GM18907 (cell line): Measurements from ENCODE around the gene CCT8.

ENCODE experiments used
- ATAC-seq: cut with Tn5 transposase; IDR thresholded peaks from one replicate; pipeline ENCODE4 v1.9.1; 2021; ENCODE audit warnings: mild to moderate bottlenecking, moderate library complexity; ENCODE audit not compliant: unreplicated experiment

CCT8 gene, protein sequence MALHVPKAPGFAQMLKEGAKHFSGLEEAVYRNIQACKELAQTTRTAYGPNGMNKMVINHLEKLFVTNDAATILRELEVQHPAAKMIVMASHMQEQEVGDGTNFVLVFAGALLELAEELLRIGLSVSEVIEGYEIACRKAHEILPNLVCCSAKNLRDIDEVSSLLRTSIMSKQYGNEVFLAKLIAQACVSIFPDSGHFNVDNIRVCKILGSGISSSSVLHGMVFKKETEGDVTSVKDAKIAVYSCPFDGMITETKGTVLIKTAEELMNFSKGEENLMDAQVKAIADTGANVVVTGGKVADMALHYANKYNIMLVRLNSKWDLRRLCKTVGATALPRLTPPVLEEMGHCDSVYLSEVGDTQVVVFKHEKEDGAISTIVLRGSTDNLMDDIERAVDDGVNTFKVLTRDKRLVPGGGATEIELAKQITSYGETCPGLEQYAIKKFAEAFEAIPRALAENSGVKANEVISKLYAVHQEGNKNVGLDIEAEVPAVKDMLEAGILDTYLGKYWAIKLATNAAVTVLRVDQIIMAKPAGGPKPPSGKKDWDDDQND

GRCh38 chr21:29073222-29074006 lies at the start of gene CCT8:
CCT8 (minus strand) TSS chr21:29073648; CDS start chr21:29073590, 58 bp downstream.
- peak; percentile 93 for ATAC-seq

GRCh38 chr21:29121759-29122158 lies 48.3 kb upstream of the CCT8 start:
- ATAC-seq: peak; percentile 73

- no peak for ATAC-seq
These were observed 44.0 kb upstream of the CCT8 start for GRCh38 chr21:29117372-29117955.

GRCh38 chr21:29115899-29116298 lies 42.5 kb upstream of the CCT8 start:
- no peak for ATAC-seq

GRCh38 chr21:29114765-29115500 lies 41.5 kb upstream of the CCT8 start:
- no peak for ATAC-seq

- no peak for ATAC-seq
These were observed 31.8 kb upstream of the CCT8 start for GRCh38 chr21:29105218-29105617.

GRCh38 chr21:29104239-29104708 lies 30.8 kb upstream of the CCT8 start:
- ATAC-seq: peak; percentile 77

DNA sequence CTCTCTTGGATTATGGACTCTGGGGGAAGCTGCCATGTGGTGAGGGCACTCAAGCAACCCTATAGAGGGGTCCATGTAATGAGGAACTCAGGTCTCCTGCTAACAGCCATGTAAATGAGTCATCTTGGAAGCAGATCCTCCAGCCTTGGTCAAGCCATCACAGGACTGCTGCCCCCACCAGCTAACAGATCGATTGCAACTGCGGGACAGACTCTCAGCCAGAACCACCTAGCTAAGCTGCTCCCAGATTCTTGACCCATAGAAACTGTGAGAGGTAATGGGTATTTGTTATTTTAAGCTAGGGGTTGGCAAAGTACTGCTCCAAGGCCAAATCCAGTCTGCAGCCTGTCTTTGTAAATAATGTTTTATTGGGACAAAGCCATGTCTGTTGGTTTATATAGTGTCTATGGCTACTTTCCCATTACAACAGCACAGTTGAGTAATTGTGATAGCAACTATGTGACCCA lies 29.4 kb upstream of the CCT8 start:
- ATAC-seq: no peak

DNA sequence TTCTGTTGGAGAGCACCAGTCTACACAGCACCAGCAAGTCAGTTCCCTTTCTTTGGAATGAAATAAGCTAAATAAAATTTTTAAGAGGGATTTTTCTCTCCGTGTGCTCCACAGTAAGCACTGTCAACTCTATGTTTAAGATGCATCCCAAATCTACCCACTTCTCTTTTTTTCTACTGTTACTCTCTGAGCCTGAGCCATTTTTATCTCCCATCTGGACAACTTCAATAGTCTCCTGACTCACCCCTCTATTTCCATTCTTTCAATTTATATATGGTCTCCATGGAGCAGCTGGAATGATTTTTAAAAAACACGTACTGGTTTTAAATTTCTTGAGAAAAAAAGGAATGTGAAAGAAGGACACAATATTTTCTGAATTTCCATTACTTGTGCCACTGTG lies 24.7 kb upstream of the CCT8 start:
- no peak for ATAC-seq

- ATAC-seq: no peak
These were observed 23.0 kb upstream of the CCT8 start for GRCh38 chr21:29096218-29097015.

GRCh38 chr21:29092102-29092959 lies 18.9 kb upstream of the CCT8 start:
- no peak for ATAC-seq

DNA sequence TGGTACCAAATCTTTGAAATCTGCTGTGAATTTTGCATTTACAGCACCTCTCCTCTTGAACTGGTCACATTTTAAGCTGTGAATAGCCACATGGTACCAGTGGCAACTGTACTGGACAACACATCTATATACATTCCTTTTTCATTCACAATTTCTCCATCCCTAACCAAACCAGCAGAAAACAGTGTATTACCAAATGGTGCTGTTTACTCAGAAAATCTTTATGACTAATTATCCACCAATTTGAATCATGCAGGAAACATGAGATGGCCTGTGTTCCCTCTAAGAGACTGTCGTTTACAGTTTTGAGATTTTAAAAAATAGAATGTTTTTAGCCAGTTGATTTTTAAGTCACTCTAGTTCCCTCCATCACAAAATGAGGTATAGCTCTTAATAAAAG lies 17.6 kb upstream of the CCT8 start:
- ATAC-seq: no peak

- ATAC-seq: no peak
These were observed 11.8 kb upstream of the CCT8 start for GRCh38 chr21:29085106-29085752.

DNA sequence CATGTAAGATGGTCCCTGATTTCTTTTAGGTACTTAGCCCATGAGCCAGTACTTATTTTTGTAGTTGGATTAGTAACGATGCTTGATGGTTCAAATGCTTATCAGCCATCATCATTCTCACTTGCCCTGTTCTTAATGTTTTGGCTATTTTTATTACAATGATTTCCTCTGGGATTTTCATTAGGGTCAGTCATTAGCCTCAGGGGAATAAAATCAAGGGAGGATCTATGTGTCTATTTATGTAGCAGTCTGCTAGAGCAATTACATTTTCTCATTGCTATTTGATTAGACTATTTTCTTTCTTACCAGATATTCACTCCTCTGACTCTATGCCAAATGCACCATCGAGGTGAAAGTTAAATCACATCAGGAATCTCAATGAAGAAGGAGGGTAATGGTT lies 10.9 kb upstream of the CCT8 start:
- ATAC-seq: no peak

DNA sequence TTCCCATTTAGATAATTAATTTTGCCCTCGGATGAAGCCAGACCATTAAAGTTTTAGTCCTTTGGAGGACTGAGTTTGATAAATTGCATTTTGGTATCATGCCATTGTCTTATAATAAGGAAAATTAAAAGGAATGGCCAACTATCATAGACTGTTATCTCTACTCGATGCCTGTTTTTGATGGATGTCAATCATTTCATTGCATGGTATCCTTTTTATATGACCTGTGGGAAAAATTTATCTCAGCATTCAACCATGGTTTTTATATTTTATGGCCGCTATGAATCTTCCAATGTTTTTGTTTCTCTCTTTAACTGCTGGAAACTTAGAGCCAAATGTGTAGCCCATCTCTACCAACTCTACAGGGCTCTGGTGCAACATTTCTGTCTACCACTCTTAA lies 9.9 kb upstream of the CCT8 start:
- ATAC-seq: no peak

DNA sequence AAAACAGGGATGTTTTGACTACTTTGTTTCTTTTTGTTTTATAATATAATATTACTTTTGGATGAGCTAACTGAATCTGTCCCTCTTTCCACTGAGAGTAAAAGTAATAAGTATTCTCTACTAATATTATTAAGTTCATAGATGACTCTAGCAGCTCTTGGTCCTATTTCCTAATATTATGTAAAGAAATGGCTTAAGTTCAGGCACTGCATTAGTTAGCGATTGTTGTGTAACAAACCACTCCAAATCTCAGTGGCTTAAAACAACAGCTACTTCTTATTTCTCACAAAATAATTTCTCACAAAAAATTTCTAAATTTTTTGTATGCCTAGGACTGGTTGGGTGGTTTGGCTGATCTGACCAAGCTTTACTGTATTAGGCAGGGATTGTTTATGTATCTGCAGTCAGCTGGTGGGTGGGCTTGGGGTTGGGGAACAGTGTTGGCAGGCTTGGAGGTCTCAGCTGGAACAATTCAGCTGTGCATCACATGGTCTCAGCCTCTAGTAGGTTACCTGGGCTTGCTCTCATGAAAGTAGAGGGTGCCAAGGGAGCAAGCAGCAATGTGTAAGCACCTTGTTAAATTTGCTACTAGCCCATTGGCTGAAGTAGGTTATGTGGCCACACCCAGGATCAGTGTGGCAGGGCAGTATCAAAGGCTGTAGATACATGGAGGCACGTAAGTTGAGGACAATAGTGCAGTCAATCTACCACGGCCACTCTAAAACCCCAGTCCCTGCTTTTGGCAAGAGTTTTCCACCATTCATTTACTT lies 8.8 kb upstream of the CCT8 start:
- ATAC-seq: no peak

- ATAC-seq: no peak
These were observed 7.0 kb upstream of the CCT8 start for GRCh38 chr21:29080454-29080941.
